NT2/D1 (cell line): Measurements from ENCODE around the gene GALNT12.

Experiments
- SUZ12 ChIP-seq: IDR thresholded peaks from 2 replicates; pipeline ENCODE4 v1.6.1; 2011; ENCODE audit not compliant: insufficient read length, insufficient read depth; ENCODE audit errors: extremely low read depth
- YY1 ChIP-seq: IDR thresholded peaks from 2 replicates; pipeline ENCODE4 v1.6.1; 2011; ENCODE audit not compliant: insufficient read length, insufficient read depth
- ZNF274 ChIP-seq: IDR thresholded peaks from 2 replicates; pipeline ENCODE4 v1.6.1; 2011; ENCODE audit warnings: mild to moderate bottlenecking, low read depth, low read length

DNA sequence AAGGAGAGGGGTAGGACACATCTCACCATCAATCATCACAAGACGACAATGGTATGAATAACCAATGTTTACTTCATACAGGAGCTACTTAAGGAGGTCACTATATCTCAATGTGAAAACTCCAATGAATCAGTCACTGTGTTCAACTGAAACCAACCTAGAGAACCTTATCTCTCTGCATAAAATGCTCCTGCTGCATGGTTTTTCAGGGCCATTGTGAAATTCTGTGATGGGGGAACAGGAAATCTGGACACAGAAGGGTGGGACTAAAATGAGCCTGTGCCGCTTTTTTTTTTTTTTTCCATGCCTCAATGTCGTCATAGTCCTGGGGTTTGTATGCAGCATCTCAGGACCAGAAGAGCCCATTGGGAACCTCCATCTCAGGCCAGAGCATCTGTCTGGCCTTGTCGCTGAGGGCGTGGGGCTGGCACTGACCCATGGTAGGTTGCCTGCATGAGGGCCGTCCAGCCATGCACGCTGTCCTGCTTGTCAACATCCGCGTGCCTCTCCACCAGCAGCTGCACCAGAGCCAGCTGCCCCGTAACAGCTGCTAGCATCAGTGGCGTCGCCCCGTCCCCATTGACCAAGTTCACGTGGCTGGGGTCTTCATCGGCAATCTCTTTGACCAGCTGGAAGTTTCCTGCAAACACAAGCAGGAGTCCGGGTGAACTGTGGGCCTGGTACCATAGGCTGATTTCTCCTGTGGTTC is 23.8 kb upstream of the GALNT12 start:
- TF ChIP-seq ZNF274 (no peak), YY1 (no peak), SUZ12 (no peak)
